Sigmoid colon (tissue), 4 donors: Measurements from ENCODE around the gene PDZD8.

Experiments used
- POLR2A ChIP-seq, 2 donors: fragments of 450-650 bp; IDR thresholded peaks; one replicate each; pipeline ENCODE4 v1.6.1; 2016; ENCODE audit warnings: antibody characterized with exemption in 2 of 2, mild to moderate bottlenecking in 2 of 2, moderate library complexity in 2 of 2
- POLR2AphosphoS5 ChIP-seq, 4 donors: sonication (generic); formaldehyde crosslinking; IDR thresholded peaks; one replicate each; pipeline ENCODE4 v1.6.1; 2017; ENCODE audit warnings: antibody characterized with exemption in 4 of 4
- TF ChIP-seq, protein P1 (sequence below), 4 experiments: fragments of 450-650 bp in 3 of 4; fragments of 200-600 bp in 1 of 4; IDR thresholded peaks; one replicate each; pipeline ENCODE4 v1.5.1; 2016 to 2019; ENCODE audit warnings: antibody characterized with exemption in 4 of 4, mild to moderate bottlenecking in 3 of 4, moderate library complexity in 2 of 4

DNA sequence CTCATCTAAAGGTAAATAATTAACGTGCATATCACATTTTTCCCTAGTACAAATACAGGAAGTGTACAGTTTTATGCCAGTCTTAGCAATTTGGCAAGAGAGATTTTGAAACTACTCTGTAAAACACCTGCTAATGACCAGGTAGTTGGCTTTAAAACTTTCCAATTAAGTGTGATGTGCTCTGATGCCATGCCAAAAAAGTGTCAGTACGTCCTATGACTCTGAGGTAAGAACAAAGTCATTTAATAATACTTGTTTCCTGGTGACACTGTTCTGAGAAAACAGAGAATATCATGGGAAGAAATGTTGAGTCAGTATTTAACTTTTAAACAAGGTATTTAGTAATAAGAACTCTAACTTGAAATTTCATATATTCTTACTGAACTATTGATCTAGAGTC lies 9.6 kb downstream of the PDZD8 start:
- TF ChIP-seq, protein P1, sequence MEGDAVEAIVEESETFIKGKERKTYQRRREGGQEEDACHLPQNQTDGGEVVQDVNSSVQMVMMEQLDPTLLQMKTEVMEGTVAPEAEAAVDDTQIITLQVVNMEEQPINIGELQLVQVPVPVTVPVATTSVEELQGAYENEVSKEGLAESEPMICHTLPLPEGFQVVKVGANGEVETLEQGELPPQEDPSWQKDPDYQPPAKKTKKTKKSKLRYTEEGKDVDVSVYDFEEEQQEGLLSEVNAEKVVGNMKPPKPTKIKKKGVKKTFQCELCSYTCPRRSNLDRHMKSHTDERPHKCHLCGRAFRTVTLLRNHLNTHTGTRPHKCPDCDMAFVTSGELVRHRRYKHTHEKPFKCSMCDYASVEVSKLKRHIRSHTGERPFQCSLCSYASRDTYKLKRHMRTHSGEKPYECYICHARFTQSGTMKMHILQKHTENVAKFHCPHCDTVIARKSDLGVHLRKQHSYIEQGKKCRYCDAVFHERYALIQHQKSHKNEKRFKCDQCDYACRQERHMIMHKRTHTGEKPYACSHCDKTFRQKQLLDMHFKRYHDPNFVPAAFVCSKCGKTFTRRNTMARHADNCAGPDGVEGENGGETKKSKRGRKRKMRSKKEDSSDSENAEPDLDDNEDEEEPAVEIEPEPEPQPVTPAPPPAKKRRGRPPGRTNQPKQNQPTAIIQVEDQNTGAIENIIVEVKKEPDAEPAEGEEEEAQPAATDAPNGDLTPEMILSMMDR (IDR thresholded peaks at IDR 0.05) = no peak
- TF ChIP-seq POLR2A (IDR thresholded peaks at IDR 0.05) = no peak
- TF ChIP-seq POLR2AphosphoS5 (IDR thresholded peaks at IDR 0.05) = no peak
